ENCODE data around the gene PRRX1. TPM values are rescaled to one million over a fixed set of nuclear protein-coding genes. Genes with fewer than 3 reads are reported as not detected.

Gene PRRX1
- total RNA-seq, 3 donors from 2014 or later = 2.1 to 4.4 (median 3.9) TPM

GRCh38 chr1:170675865-170676264 lies 11.9 kb downstream of the PRRX1 start:
- ATAC-seq = no peak
- Histone ChIP-seq H3K4me1 (ENCODE audit: low read depth) (no peaks in the 10 kb centered on the region), H3K36me3 (ENCODE audit: low read depth) (no peaks in the 10 kb centered on the region), H3K4me3 (no peak overlapping the region), H3K9me3 (no peaks in the 10 kb centered on the region)
- intact Hi-C loops (cut with DNase I, micrococcal nuclease) = no loop called here
- no peak for DNase-seq
- TF ChIP-seq, protein P1, sequence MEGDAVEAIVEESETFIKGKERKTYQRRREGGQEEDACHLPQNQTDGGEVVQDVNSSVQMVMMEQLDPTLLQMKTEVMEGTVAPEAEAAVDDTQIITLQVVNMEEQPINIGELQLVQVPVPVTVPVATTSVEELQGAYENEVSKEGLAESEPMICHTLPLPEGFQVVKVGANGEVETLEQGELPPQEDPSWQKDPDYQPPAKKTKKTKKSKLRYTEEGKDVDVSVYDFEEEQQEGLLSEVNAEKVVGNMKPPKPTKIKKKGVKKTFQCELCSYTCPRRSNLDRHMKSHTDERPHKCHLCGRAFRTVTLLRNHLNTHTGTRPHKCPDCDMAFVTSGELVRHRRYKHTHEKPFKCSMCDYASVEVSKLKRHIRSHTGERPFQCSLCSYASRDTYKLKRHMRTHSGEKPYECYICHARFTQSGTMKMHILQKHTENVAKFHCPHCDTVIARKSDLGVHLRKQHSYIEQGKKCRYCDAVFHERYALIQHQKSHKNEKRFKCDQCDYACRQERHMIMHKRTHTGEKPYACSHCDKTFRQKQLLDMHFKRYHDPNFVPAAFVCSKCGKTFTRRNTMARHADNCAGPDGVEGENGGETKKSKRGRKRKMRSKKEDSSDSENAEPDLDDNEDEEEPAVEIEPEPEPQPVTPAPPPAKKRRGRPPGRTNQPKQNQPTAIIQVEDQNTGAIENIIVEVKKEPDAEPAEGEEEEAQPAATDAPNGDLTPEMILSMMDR (IDR thresholded peaks at IDR 0.05) = no peak

GRCh38 chr1:170676628-170677027 lies 12.7 kb downstream of the PRRX1 start:
- no peaks in the 10 kb centered on the region for H3K4me1 ChIP-seq (ENCODE audit: low read depth)
- DNase-seq (no peak), ATAC-seq (no peak)
- TF ChIP-seq, protein P1 (IDR thresholded peaks at IDR 0.05) = no peak
- no peaks in the 10 kb centered on the region for H3K9me3 ChIP-seq
- H3K4me3 ChIP-seq = no peak overlapping the region
- H3K36me3 ChIP-seq (ENCODE audit: low read depth) = no peaks in the 10 kb centered on the region
- intact Hi-C loops (cut with DNase I, micrococcal nuclease) = no loop called here

- no peak for ATAC-seq
- no peaks in the 10 kb centered on the region for H3K36me3 ChIP-seq (ENCODE audit: low read depth)
- no peaks in the 10 kb centered on the region for H3K9me3 ChIP-seq
- TF ChIP-seq, protein P1 (IDR thresholded peaks at IDR 0.05) = no peak
- intact Hi-C loops (cut with DNase I, micrococcal nuclease) = no loop called here
- H3K4me1 ChIP-seq (ENCODE audit: low read depth) = no peaks in the 10 kb centered on the region
- no peak overlapping the region for H3K4me3 ChIP-seq
- no peak for DNase-seq
Measured at GRCh38 chr1:170678027-170678600, 14.2 kb downstream of the PRRX1 start.

- no peaks in the 10 kb centered on the region for H3K36me3 ChIP-seq (ENCODE audit: low read depth)
- no peaks in the 10 kb centered on the region for H3K4me1 ChIP-seq (ENCODE audit: low read depth)
- TF ChIP-seq, protein P1 (IDR thresholded peaks at IDR 0.05) = no peak
- no peaks in the 10 kb centered on the region for H3K9me3 ChIP-seq
- no peak overlapping the region for H3K4me3 ChIP-seq
- intact Hi-C loops (cut with DNase I, micrococcal nuclease) = no loop called here
- no peak for ATAC-seq
- DNase-seq = no peak
Measured at GRCh38 chr1:170680428-170680827, 16.5 kb downstream of the PRRX1 start.

- Histone ChIP-seq H3K4me3 (no peak overlapping the region), H3K9me3 (no peaks in the 10 kb centered on the region), H3K4me1 (ENCODE audit: low read depth) (no peaks in the 10 kb centered on the region), H3K36me3 (ENCODE audit: low read depth) (no peaks in the 10 kb centered on the region)
- DNase-seq (no peak), ATAC-seq (no peak)
- intact Hi-C loops (cut with DNase I, micrococcal nuclease) = no loop called here
- TF ChIP-seq, protein P1 (IDR thresholded peaks at IDR 0.05) = no peak
Measured at GRCh38 chr1:170682169-170682568, 18.2 kb downstream of the PRRX1 start.

GRCh38 chr1:170682809-170683208 lies 18.9 kb downstream of the PRRX1 start:
- intact Hi-C loops (cut with DNase I, micrococcal nuclease) = no loop called here
- no peak overlapping the region for H3K4me3 ChIP-seq
- ATAC-seq = no peak

More at GRCh38 chr1:170682809-170683208, 18.9 kb downstream of the PRRX1 start:
- Histone ChIP-seq H3K36me3 (ENCODE audit: low read depth) (no peaks in the 10 kb centered on the region), H3K4me1 (ENCODE audit: low read depth) (no peaks in the 10 kb centered on the region), H3K9me3 (no peaks in the 10 kb centered on the region)
- TF ChIP-seq, protein P1 (IDR thresholded peaks at IDR 0.05) = no peak
- DNase-seq = no peak

All from mucosa of descending colon (tissue), 3 donors.